ENCODE measurements around the gene LIFR.
"Not testable (repeated sequence)": the region's sequence is repeated elsewhere in the genome, so short reads cannot be mapped to it uniquely, and the experiment has no call there.

Gene LIFR

GRCh38 chr5:38518341-38518740 is 38.1 kb downstream of the LIFR start:
- no peaks in the 10 kb centered on the region for H4K20me1 ChIP-seq

DNA sequence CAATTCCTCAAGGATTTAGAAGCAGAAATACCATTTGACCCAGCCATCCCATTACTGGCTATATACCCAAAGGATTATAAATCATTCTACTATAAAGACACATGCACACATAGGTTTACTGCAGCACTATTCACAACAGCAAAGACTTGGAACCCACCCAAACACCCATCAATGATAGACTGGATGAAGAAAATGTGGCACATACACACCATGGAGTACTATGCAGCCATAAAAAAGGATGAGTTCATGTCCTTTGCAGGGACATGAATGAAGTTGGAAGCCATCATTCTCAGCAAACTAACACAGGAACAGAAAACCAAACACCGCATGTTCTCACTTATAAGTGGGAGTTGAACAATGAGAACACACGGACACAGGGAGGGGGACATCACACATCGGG is 39.8 kb downstream of the LIFR start:
- H3K4me1 ChIP-seq, H4K20me1 ChIP-seq, H3K27ac ChIP-seq, H3K4me3 ChIP-seq, H3K9ac ChIP-seq, H3K36me3 ChIP-seq, H3K4me2 ChIP-seq: not testable (repeated sequence)
- peaks cover 0 to 43% (median 0%) of the 10 kb centered on the region in 11 experiments; a peak in 8 of 22 replicates for H3K9me3 ChIP-seq (replicated peaks in 1 of 11)
- H3K27me3 ChIP-seq: peaks cover 0 to 12% (median 0%) of the 10 kb centered on the region in 11 experiments; a peak in 4 of 22 replicates

More at GRCh38 chr5:38518341-38518740, 38.1 kb downstream of the LIFR start:
- H3K4me1 ChIP-seq: no peaks in the 10 kb centered on the region
- H3K4me2 ChIP-seq: no peak overlapping the region
- H3K9ac ChIP-seq: no peak overlapping the region
- no peaks in the 10 kb centered on the region for H3K36me3 ChIP-seq
- H3K27ac ChIP-seq: no peak overlapping the region
- H3K4me3 ChIP-seq: no peak overlapping the region
- peaks cover 0 to 11% (median 0%) of the 10 kb centered on the region in 11 experiments; a peak in 4 of 22 replicates for H3K27me3 ChIP-seq
- no peak for TF ChIP-seq Cebpa-rat (IDR thresholded peaks at IDR 0.05)
- H3K9me3 ChIP-seq (replicated peaks in 1 of 11): peaks cover 0 to 47% (median 0%) of the 10 kb centered on the region in 11 experiments; a peak in 8 of 22 replicates

GRCh38 chr5:38515646-38516045 is 40.8 kb downstream of the LIFR start:
- H3K9ac ChIP-seq: no peak overlapping the region
- H3K4me2 ChIP-seq: no peak overlapping the region
- H3K36me3 ChIP-seq: no peaks in the 10 kb centered on the region
- TF ChIP-seq Cebpa-rat (IDR thresholded peaks at IDR 0.05): no peak
- H3K4me1 ChIP-seq: no peaks in the 10 kb centered on the region
- no peak overlapping the region for H3K4me3 ChIP-seq
- H3K27me3 ChIP-seq: peaks cover 0 to 12% (median 0%) of the 10 kb centered on the region in 11 experiments; a peak in 4 of 22 replicates
- no peak overlapping the region for H3K27ac ChIP-seq
- peaks cover 0 to 33% (median 0%) of the 10 kb centered on the region in 11 experiments; a peak in 7 of 22 replicates for H3K9me3 ChIP-seq (replicated peaks in 1 of 11)
- no peaks in the 10 kb centered on the region for H4K20me1 ChIP-seq

- Histone ChIP-seq H3K4me3 (no peak overlapping the region), H3K4me1 (no peaks in the 10 kb centered on the region), H3K9ac (no peak overlapping the region), H3K27ac (no peak overlapping the region), H3K4me2 (no peak overlapping the region), H3K9me3 (replicated peaks in 1 of 11) (peaks cover 0 to 28% (median 0%) of the 10 kb centered on the region in 11 experiments; a peak in 7 of 22 replicates), H4K20me1 (no peaks in the 10 kb centered on the region), H3K27me3 (peaks cover 0 to 9% (median 0%) of the 10 kb centered on the region in 11 experiments; a peak in 4 of 22 replicates), H3K36me3 (no peaks in the 10 kb centered on the region)
- no peak for TF ChIP-seq Cebpa-rat (IDR thresholded peaks at IDR 0.05)
Observed at GRCh38 chr5:38515092-38515491, 41.4 kb downstream of the LIFR start.

- Histone ChIP-seq H3K9me3 (replicated peaks in 1 of 11) (no peaks in the 10 kb centered on the region), H3K4me3 (no peak overlapping the region), H4K20me1 (no peaks in the 10 kb centered on the region), H3K27me3 (peaks cover 0 to 23% (median 0%) of the 10 kb centered on the region in 11 experiments; a peak in 4 of 22 replicates), H3K36me3 (no peaks in the 10 kb centered on the region), H3K4me1 (no peaks in the 10 kb centered on the region), H3K27ac (no peak overlapping the region), H3K4me2 (no peak overlapping the region), H3K9ac (no peak overlapping the region)
- TF ChIP-seq Cebpa-rat (IDR thresholded peaks at IDR 0.05): no peak
Observed at GRCh38 chr5:38509185-38509584, 47.3 kb downstream of the LIFR start.

- Histone ChIP-seq H3K4me3 (no peak overlapping the region), H4K20me1 (no peaks in the 10 kb centered on the region), H3K36me3 (no peaks in the 10 kb centered on the region), H3K27ac (no peak overlapping the region), H3K9ac (no peak overlapping the region), H3K9me3 (replicated peaks in 1 of 11) (no peaks in the 10 kb centered on the region), H3K4me1 (no peaks in the 10 kb centered on the region), H3K27me3 (peaks cover 0 to 29% (median 0%) of the 10 kb centered on the region in 11 experiments; a peak in 3 of 22 replicates), H3K4me2 (no peak overlapping the region)
- no peak for TF ChIP-seq Cebpa-rat (IDR thresholded peaks at IDR 0.05)
Observed at GRCh38 chr5:38506302-38506701, 50.1 kb downstream of the LIFR start.

GRCh38 chr5:38500573-38501260 is 55.7 kb downstream of the LIFR start:
- Histone ChIP-seq H3K27me3 (peaks cover 0 to 39% (median 0%) of the 10 kb centered on the region in 11 experiments; a peak in 4 of 22 replicates), H3K27ac (no peak overlapping the region), H3K36me3 (no peaks in the 10 kb centered on the region), H3K4me1 (no peaks in the 10 kb centered on the region), H3K4me3 (no peak overlapping the region), H3K9me3 (replicated peaks in 1 of 11) (no peaks in the 10 kb centered on the region), H4K20me1 (no peaks in the 10 kb centered on the region; a peak in 1 of 22 replicates), H3K9ac (no peak overlapping the region), H3K4me2 (no peak overlapping the region)
- TF ChIP-seq Cebpa-rat (IDR thresholded peaks at IDR 0.05): no peak

- Histone ChIP-seq H3K4me1 (no peaks in the 10 kb centered on the region), H3K9ac (no peak overlapping the region), H3K9me3 (replicated peaks in 1 of 11) (no peaks in the 10 kb centered on the region), H3K4me2 (no peak overlapping the region), H3K36me3 (no peaks in the 10 kb centered on the region), H4K20me1 (no peaks in the 10 kb centered on the region; a peak in 1 of 22 replicates), H3K4me3 (no peak overlapping the region), H3K27ac (no peak overlapping the region), H3K27me3 (peaks cover 0 to 58% (median 0%) of the 10 kb centered on the region in 11 experiments; a peak in 4 of 22 replicates)
- TF ChIP-seq Cebpa-rat (IDR thresholded peaks at IDR 0.05): no peak
Observed at GRCh38 chr5:38497946-38498345, 58.5 kb downstream of the LIFR start.

DNA sequence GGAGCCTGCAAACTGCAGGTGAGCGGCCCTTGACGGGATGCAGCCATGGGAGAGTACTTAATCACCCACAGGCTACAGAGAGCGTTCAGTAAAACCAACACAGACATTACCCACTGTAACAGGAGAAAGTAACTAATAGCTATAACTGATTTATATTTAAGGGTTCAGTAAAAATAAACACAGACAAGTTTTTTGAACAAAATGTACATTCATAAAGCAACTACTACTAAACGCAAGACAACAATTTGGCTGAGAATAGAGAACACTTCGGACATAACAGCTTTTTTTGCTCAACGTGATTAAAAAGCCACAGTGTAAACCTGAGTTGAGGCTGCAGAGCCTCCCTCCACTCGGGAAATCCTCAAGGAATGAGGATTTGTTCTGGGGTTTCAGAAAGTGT is 61.7 kb downstream of the LIFR start:
- Histone ChIP-seq H3K4me1 (no peaks in the 10 kb centered on the region), H3K4me2 (no peak overlapping the region), H3K9ac (no peak overlapping the region), H3K27ac (no peak overlapping the region), H3K36me3 (no peaks in the 10 kb centered on the region), H4K20me1 (no peaks in the 10 kb centered on the region; a peak in 1 of 22 replicates), H3K27me3 (peaks cover 0 to 81% (median 0%) of the 10 kb centered on the region in 11 experiments; a peak in 4 of 22 replicates), H3K4me3 (no peak overlapping the region), H3K9me3 (replicated peaks in 1 of 11) (no peaks in the 10 kb centered on the region)
- no peak for TF ChIP-seq Cebpa-rat (IDR thresholded peaks at IDR 0.05)

GRCh38 chr5:38494175-38494574 is 62.3 kb downstream of the LIFR start:
- Histone ChIP-seq H3K9ac (no peak overlapping the region), H3K4me3 (no peak overlapping the region), H4K20me1 (no peaks in the 10 kb centered on the region; a peak in 1 of 22 replicates), H3K9me3 (replicated peaks in 1 of 11) (no peaks in the 10 kb centered on the region), H3K27me3 (peaks cover 0 to 80% (median 0%) of the 10 kb centered on the region in 11 experiments; a peak in 4 of 22 replicates), H3K4me2 (no peak overlapping the region), H3K27ac (no peak overlapping the region), H3K36me3 (no peaks in the 10 kb centered on the region), H3K4me1 (no peaks in the 10 kb centered on the region)
- TF ChIP-seq Cebpa-rat (IDR thresholded peaks at IDR 0.05): no peak

All from BLaER1 treated with 17β-estradiol and CSF1 and Interleukin-3, amounts not matched to agents 10 nM and 100 nM (cell line).